PC-9 (cell line): ENCODE results near the gene PKN2. TPM values are rescaled to one million over a fixed set of nuclear protein-coding genes. Genes with fewer than 3 reads are reported as not detected.

ENCODE experiments used
- BruUV-seq: library from RNA; stranded (reverse); fragments of 400-500 nt; replicated peaks from 2 replicates; lab custom pipeline; 2021; lab: Mats Ljungman, UMichigan
- CTCF ChIA-PET: fragments of 300-600 bp; sonication (Branson Sonifier 250); formaldehyde crosslinking; loops from one replicate; lab custom pipeline; 2022; ENCODE audit warnings: antibody characterized with exemption; lab: Charles Lee
- POLR2A ChIA-PET: fragments of 300-600 bp; sonication (Branson Sonifier 250); formaldehyde crosslinking; loops from one replicate; lab custom pipeline; 2022; ENCODE audit warnings: antibody characterized with exemption; ENCODE audit not compliant: unreplicated experiment; lab: Charles Lee
- DNase-seq, 2 experiments: peaks; one replicate each; pipeline versions ENCODE4 v3.0.0 to v3.0.0-alpha.2; 2015 to 2022; ENCODE audit warnings: mixed read lengths in 1 of 2
- H2AFZ ChIP-seq: fragments of 200-600 bp; sonication (generic); 2 replicates; pipeline ENCODE4 v1.8.1; 2017; ENCODE audit warnings: antibody characterized with exemption
- H3F3A ChIP-seq: fragments of 200-600 bp; sonication (generic); 2 replicates; pipeline ENCODE4 v1.8.1; 2017; ENCODE audit warnings: antibody characterized with exemption, mild to moderate bottlenecking, low read depth; ENCODE audit not compliant: insufficient read depth
- H3K27ac ChIP-seq: fragments of 200-600 bp; sonication (generic); 2 replicates; pipeline ENCODE4 v1.6.1; 2016; ENCODE audit warnings: mixed run types
- H3K27me3 ChIP-seq: fragments of 200-600 bp; sonication (generic); 2 replicates; pipeline ENCODE4 v1.6.1; 2016; ENCODE audit warnings: low read depth, mixed run types; ENCODE audit not compliant: insufficient read depth
- H3K36me3 ChIP-seq: fragments of 200-600 bp; sonication (generic); 2 replicates; pipeline ENCODE4 v1.6.1; 2016; ENCODE audit warnings: low read depth, mixed run types
- H3K4me1 ChIP-seq: fragments of 200-600 bp; sonication (generic); replicated peaks from 2 replicates; pipeline ENCODE4 v1.6.1; 2016; ENCODE audit warnings: mixed run types; ENCODE audit not compliant: insufficient read depth
- H3K4me2 ChIP-seq: fragments of 200-600 bp; sonication (generic); 2 replicates; pipeline ENCODE4 v1.6.1; 2017; ENCODE audit warnings: mixed run types
- H3K4me3 ChIP-seq: fragments of 200-600 bp; sonication (generic); 2 replicates; pipeline ENCODE4 v1.6.1; 2016; ENCODE audit warnings: mixed run types
- H3K79me2 ChIP-seq: fragments of 200-600 bp; sonication (generic); 2 replicates; pipeline ENCODE4 v1.6.1; 2017; ENCODE audit warnings: low read depth, mixed run types
- H3K9me2 ChIP-seq: fragments of 200-600 bp; sonication (generic); 2 replicates; pipeline ENCODE4 v1.8.1; 2017; ENCODE audit warnings: mild to moderate bottlenecking; ENCODE audit not compliant: insufficient read depth
- H3K9me3 ChIP-seq: fragments of 200-600 bp; sonication (generic); 2 replicates; pipeline ENCODE4 v1.8.1; 2016; ENCODE audit warnings: low read depth; ENCODE audit not compliant: insufficient read depth
- H4K20me1 ChIP-seq: fragments of 200-600 bp; sonication (generic); 2 replicates; pipeline ENCODE4 v1.8.1; 2017; ENCODE audit not compliant: insufficient read depth
- CTCF ChIP-seq: fragments of 200-600 bp; sonication (generic); conservative IDR thresholded peaks from 2 replicates; pipeline ENCODE4 v1.6.1; 2017; ENCODE audit warnings: mixed run types, antibody characterized with exemption, mild to moderate bottlenecking, moderate library complexity
- EZH2 ChIP-seq: fragments of 200-600 bp; sonication (generic); IDR thresholded peaks from 2 replicates; pipeline ENCODE4 v1.8.0; 2017; ENCODE audit warnings: antibody characterized with exemption, low read depth
- intact Hi-C: fragments of 100-400 bp; cut with micrococcal nuclease; formaldehyde crosslinking; loops from one replicate; pipeline ENCODE4 v1.10.0; 2022; ENCODE audit not compliant: unreplicated experiment
- total RNA-seq: library from RNA; stranded (reverse); gene quantifications from 2 replicates; pipeline ENCODE4 v1.2.3, GENCODE V29; 2021

The PKN2 gene
- total RNA-seq, 1 experiment from 2014 or later, result 79.3 TPM

GRCh38 chr1:88784551-88784950 lies 100.5 kb downstream of the PKN2 start:
- BruUV-seq, result no TSS peak
- no peak overlapping the region for H2AFZ ChIP-seq
- no peak for DNase-seq
- H3K27ac ChIP-seq, result no peak overlapping the region
- H3K9me2 ChIP-seq, result no peaks in the 10 kb centered on the region
- ChIA-PET CTCF (interaction anchor here (0.7 kb wide), 1 partner anchor 38 kb away, joined by 14 read pairs; no protein-coding TSS in a partner anchor), POLR2A (interaction anchor here (0.7 kb wide), 1 partner anchor 111 kb away, joined by 3 read pairs; no protein-coding TSS in a partner anchor)
- no peak overlapping the region for H3K4me3 ChIP-seq
- no peaks in the 10 kb centered on the region for H4K20me1 ChIP-seq
- intact Hi-C loops, result no loop called here
- H3K4me1 ChIP-seq, result no peaks in the 10 kb centered on the region
- no peaks in the 10 kb centered on the region for H3K9me3 ChIP-seq
- H3K4me2 ChIP-seq, result no peak overlapping the region
- no peaks in the 10 kb centered on the region for H3F3A ChIP-seq
- H3K79me2 ChIP-seq, result no peaks in the 10 kb centered on the region
- TF ChIP-seq CTCF (no peak), EZH2 (no peak)
- H3K27me3 ChIP-seq, result no peaks in the 10 kb centered on the region
- peaks cover 47% of the 10 kb centered on the region for H3K36me3 ChIP-seq

- H3K36me3 ChIP-seq, result peaks cover 48% of the 10 kb centered on the region
- H4K20me1 ChIP-seq, result no peaks in the 10 kb centered on the region
- no peaks in the 10 kb centered on the region for H3K27me3 ChIP-seq
- no peaks in the 10 kb centered on the region for H3F3A ChIP-seq
- no peak overlapping the region for H2AFZ ChIP-seq
- no peak overlapping the region for H3K4me3 ChIP-seq
- H3K79me2 ChIP-seq, result no peaks in the 10 kb centered on the region
- H3K27ac ChIP-seq, result no peak overlapping the region
- no peak for DNase-seq
- H3K4me2 ChIP-seq, result no peak overlapping the region
- ChIA-PET POLR2A (interaction anchor here (0.5 kb wide), 1 partner anchor 1713 kb away, joined by 7 read pairs; no protein-coding TSS in a partner anchor), CTCF (no interaction called here)
- H3K9me2 ChIP-seq, result no peaks in the 10 kb centered on the region
- intact Hi-C loops, result no loop called here
- TF ChIP-seq CTCF (no peak), EZH2 (no peak)
- BruUV-seq, result no TSS peak
- H3K9me3 ChIP-seq, result no peaks in the 10 kb centered on the region
- no peaks in the 10 kb centered on the region for H3K4me1 ChIP-seq
Measured at GRCh38 chr1:88787023-88787903, 103.2 kb downstream of the PKN2 start.

- intact Hi-C loops, result no loop called here
- no peak for TF ChIP-seq CTCF
- TF ChIP-seq EZH2, result no peak
- Histone ChIP-seq H2AFZ (no peak overlapping the region), H3F3A (peaks cover 7% of the 10 kb centered on the region), H3K9me2 (no peaks in the 10 kb centered on the region), H3K4me3 (no peak overlapping the region), H3K79me2 (no peaks in the 10 kb centered on the region), H3K4me1 (no peaks in the 10 kb centered on the region), H3K27ac (no peak overlapping the region), H3K27me3 (no peaks in the 10 kb centered on the region), H3K4me2 (no peak overlapping the region), H4K20me1 (no peaks in the 10 kb centered on the region), H3K36me3 (peaks cover 23% of the 10 kb centered on the region), H3K9me3 (no peaks in the 10 kb centered on the region)
- no peak for DNase-seq
- POLR2A ChIA-PET, result interaction anchor here (0.5 to 0.6 kb wide), 2 partner anchors 16 to 161 kb away, joined by 4 to 5 read pairs; no protein-coding TSS in a partner anchor
- no TSS peak for BruUV-seq
- CTCF ChIA-PET, result interaction anchor here (0.6 kb wide), 1 partner anchor 11 kb away, joined by 13 read pairs; no protein-coding TSS in a partner anchor
Measured at GRCh38 chr1:88791192-88791591, 107.1 kb downstream of the PKN2 start.
